HCT116 (cell line): Measurements from ENCODE around the gene PSME1. TPM values are rescaled to one million over a fixed set of nuclear protein-coding genes. Genes with fewer than 3 reads are reported as not detected.

Source experiments
- ATAC-seq: fragments of 200-7000 bp; cut with Tn5 transposase; 2 replicates; pipeline ENCODE4 v1.9.1; 2020; ENCODE audit warnings: mild to moderate bottlenecking, moderate library complexity
- BruUV-seq: library from RNA; stranded (reverse); fragments of 400-500 nt; replicated peaks from 2 replicates; lab custom pipeline; 2021; lab: Mats Ljungman, UMichigan
- CTCF ChIA-PET: fragments of 300-600 bp; sonication (Branson Sonifier 250); formaldehyde crosslinking; loops from one replicate; lab custom pipeline; 2021; ENCODE audit warnings: antibody characterized with exemption; lab: Charles Lee
- POLR2A ChIA-PET: fragments of 300-600, 350-600 bp; sonication (Branson Sonifier 250); formaldehyde crosslinking; loops from one replicate; lab custom pipeline; 2021; ENCODE audit warnings: antibody characterized with exemption; lab: Charles Lee
- RAD21 ChIA-PET, 2 experiments: fragments of 300-600 bp; sonication (Branson Sonifier 250); formaldehyde crosslinking; loops; one replicate each; lab custom pipeline; 2023; ENCODE audit warnings: low total read pairs in 2 of 2; ENCODE audit not compliant: uncharacterized antibody in 2 of 2, unreplicated experiment in 2 of 2, low non-redundant PET in 1 of 2; lab: Charles Lee
- DNase-seq: peaks from one replicate; pipeline ENCODE4 v3.0.0-alpha.2; 2010; ENCODE audit warnings: low read depth, low spot score
- H2AFZ ChIP-seq: fragments of 200-600 bp; shearing (Covaris generic), sonication (generic); 2 replicates; pipeline ENCODE4 v1.6.1; 2017; ENCODE audit warnings: low read depth, mixed run types, mixed read lengths, antibody characterized with exemption, low read length; ENCODE audit not compliant: poor library complexity, severe bottlenecking
- H3K27ac ChIP-seq: 2 replicates; pipeline ENCODE4 v1.5.1; 2012; ENCODE audit warnings: low read depth, low read length
- H3K27me3 ChIP-seq: fragments of 200-600 bp; sonication (generic); 2 replicates; pipeline ENCODE4 v1.6.1; 2016; ENCODE audit warnings: mixed run types, low read length, mixed read lengths; ENCODE audit not compliant: insufficient read depth
- H3K36me3 ChIP-seq, 2 experiments: fragments of 200-500 bp in 1 of 2; fragments of 200-600 bp in 1 of 2; sonication (Bioruptor generic) in 1 of 2; sonication (generic) in 1 of 2; 2 replicates each; pipeline versions ENCODE4 v1.5.1 to v1.6.1; 2014 to 2016; ENCODE audit warnings: low read length in 2 of 2, inconsistent platforms in 1 of 2, mixed read lengths in 1 of 2, mixed run types in 1 of 2; ENCODE audit not compliant: insufficient read depth in 2 of 2, control insufficient read depth in 1 of 2
- H3K4me1 ChIP-seq, 2 experiments: fragments of 200-600 bp in 1 of 2; sonication (generic) in 1 of 2; 2 replicates each; pipeline versions ENCODE4 v1.5.1 to v1.6.1; 2012 to 2017; ENCODE audit warnings: low read length in 2 of 2, inconsistent platforms in 1 of 2, mild to moderate bottlenecking in 1 of 2, mixed read lengths in 1 of 2, mixed run types in 1 of 2, moderate library complexity in 1 of 2; ENCODE audit not compliant: insufficient read depth in 2 of 2, control insufficient read depth in 1 of 2
- H3K4me2 ChIP-seq: fragments of 200-600 bp; sonication (generic); 2 replicates; pipeline ENCODE4 v1.6.1; 2017; ENCODE audit warnings: mixed run types, low read length, mixed read lengths
- H3K4me3 ChIP-seq, 2 experiments: fragments of 200-600 bp in 1 of 2; sonication (generic) in 1 of 2; replicated peaks in 1 of 2; 2 replicates each; pipeline ENCODE4 v1.5.1; 2011 to 2016; ENCODE audit warnings: low read length in 2 of 2, control low read depth in 1 of 2, low read depth in 1 of 2, mild to moderate bottlenecking in 1 of 2, mixed read lengths in 1 of 2, mixed run types in 1 of 2
- H3K79me2 ChIP-seq: fragments of 200-600 bp; sonication (generic); 2 replicates; pipeline ENCODE4 v1.6.1; 2017; ENCODE audit warnings: mild to moderate bottlenecking, mixed run types, low read length, moderate library complexity, mixed read lengths; ENCODE audit not compliant: insufficient read depth
- H3K9ac ChIP-seq: fragments of 200-600 bp; sonication (generic); 2 replicates; pipeline ENCODE4 v1.6.1; 2016; ENCODE audit warnings: low read length, mixed read lengths
- H3K9me2 ChIP-seq: fragments of 200-600 bp; sonication (generic), shearing (Covaris generic); 2 replicates; pipeline ENCODE4 v1.6.1; 2017; ENCODE audit warnings: mixed run types, mild to moderate bottlenecking, moderate library complexity; ENCODE audit not compliant: insufficient read depth
- H3K9me3 ChIP-seq, 2 experiments: fragments of 200-500 bp in 1 of 2; fragments of 200-600 bp in 1 of 2; sonication (Bioruptor generic) in 1 of 2; sonication (generic) in 1 of 2; 2 replicates each; pipeline ENCODE4 v1.6.1; 2014 to 2017; ENCODE audit warnings: low read length in 2 of 2, mixed read lengths in 2 of 2, inconsistent platforms in 1 of 2, low read depth in 1 of 2, mild to moderate bottlenecking in 1 of 2, mixed run types in 1 of 2, moderate library complexity in 1 of 2; ENCODE audit not compliant: control insufficient read depth in 1 of 2, insufficient read depth in 1 of 2
- H4K20me1 ChIP-seq: fragments of 200-600 bp; sonication (generic), shearing (Covaris generic); 2 replicates; pipeline ENCODE4 v1.6.1; 2017; ENCODE audit warnings: mixed run types, mild to moderate bottlenecking, moderate library complexity; ENCODE audit not compliant: insufficient read depth
- CBX3 ChIP-seq: IDR thresholded peaks from 2 replicates; pipeline ENCODE4 v1.6.1; 2012; ENCODE audit warnings: low read depth
- CEBPB ChIP-seq: IDR thresholded peaks from 2 replicates; pipeline ENCODE4 v1.6.1; 2012; ENCODE audit warnings: low read depth
- EGR1 ChIP-seq: IDR thresholded peaks from 2 replicates; pipeline ENCODE4 v1.6.1; 2012; ENCODE audit warnings: low read depth
- EZH2 ChIP-seq: fragments of 200-600 bp; sonication (generic); IDR thresholded peaks from 2 replicates; pipeline ENCODE4 v1.6.1; 2017; ENCODE audit warnings: antibody characterized with exemption, mixed run types
- EZH2phosphoT487 ChIP-seq: fragments of 200-600 bp; IDR thresholded peaks from 2 replicates; pipeline ENCODE4 v1.6.1; 2018; ENCODE audit warnings: antibody characterized with exemption, borderline replicate concordance
- FOSL1 ChIP-seq: IDR thresholded peaks from 2 replicates; pipeline ENCODE4 v1.6.1; 2012; ENCODE audit warnings: low read depth
- JUND ChIP-seq: IDR thresholded peaks from 2 replicates; pipeline ENCODE4 v1.6.1; 2012
- POLR2AphosphoS5 ChIP-seq: IDR thresholded peaks from 2 replicates; pipeline ENCODE4 v1.6.1; 2011; ENCODE audit warnings: mild to moderate bottlenecking, low read depth, low read length, moderate library complexity
- RAD21 ChIP-seq: IDR thresholded peaks from 2 replicates; pipeline ENCODE4 v1.6.1; 2012; ENCODE audit warnings: low read depth, mild to moderate bottlenecking
- REST ChIP-seq: IDR thresholded peaks from 2 replicates; pipeline ENCODE4 v1.6.1; 2012; ENCODE audit warnings: low read depth
- SIN3A ChIP-seq: IDR thresholded peaks from 2 replicates; pipeline ENCODE4 v1.6.1; 2012; ENCODE audit warnings: low read depth
- SP1 ChIP-seq: IDR thresholded peaks from 2 replicates; pipeline ENCODE4 v1.6.1; 2012; ENCODE audit warnings: low read depth
- SRF ChIP-seq: IDR thresholded peaks from 2 replicates; pipeline ENCODE4 v1.6.1; 2012; ENCODE audit warnings: low read depth
- TCF7L2 ChIP-seq: IDR thresholded peaks from 2 replicates; pipeline ENCODE4 v1.7.0; 2011; ENCODE audit warnings: borderline replicate concordance, inconsistent platforms; ENCODE audit not compliant: insufficient read depth, insufficient read length; ENCODE audit errors: extremely low read depth
- ZFX ChIP-seq: fragments of 450-650 bp; IDR thresholded peaks from 2 replicates; pipeline ENCODE4 v1.6.1; 2017
- ZNF274 ChIP-seq: fragments of 200-500 bp; sonication (Bioruptor generic); IDR thresholded peaks from 2 replicates; pipeline ENCODE4 v1.6.1; 2014; ENCODE audit warnings: mild to moderate bottlenecking, low read depth, low read length, inconsistent platforms
- intact Hi-C: fragments of 100-400 bp; cut with micrococcal nuclease; formaldehyde crosslinking; loops from 2 replicates; pipeline ENCODE4 v1.10.0; 2022
- total RNA-seq: library from RNA; stranded (reverse); gene quantifications from one replicate; pipeline ENCODE4 v1.2.1, GENCODE V29; 2021; ENCODE audit not compliant: unreplicated experiment
- TF ChIP-seq, protein P1 (sequence below): IDR thresholded peaks from 2 replicates; pipeline ENCODE4 v1.6.1; 2011; ENCODE audit warnings: mild to moderate bottlenecking, low read length, moderate library complexity; ENCODE audit not compliant: insufficient replicate concordance; ENCODE audit errors: extremely low read depth
- TF ChIP-seq, protein P2 (sequence below): IDR thresholded peaks from 2 replicates; pipeline ENCODE4 v1.6.1; 2012

Gene PSME1
- total RNA-seq, 1 experiment from 2014 or later, result 174 TPM

- ATAC-seq (no peak), DNase-seq (no peak)
- H3K27me3 ChIP-seq, result no peaks in the 10 kb centered on the region
- intact Hi-C loops, result no loop called here
- no peak overlapping the region for H3K4me3 ChIP-seq
- no peak overlapping the region for H3K9ac ChIP-seq
- no peaks in the 10 kb centered on the region for H3K9me3 ChIP-seq
- peaks cover 39 to 48% of the 10 kb centered on the region in 2 experiments for H3K36me3 ChIP-seq
- H4K20me1 ChIP-seq, result no peaks in the 10 kb centered on the region
- ChIA-PET POLR2A (interaction anchor here (1.8 kb wide), 1 partner anchor 10 kb away, joined by 4 read pairs; the partner anchor contains the start of gene EMC9), CTCF (no interaction called here), RAD21 (no interaction called here)
- H3K27ac ChIP-seq, result no peak overlapping the region
- peaks cover 36% of the 10 kb centered on the region for H3K79me2 ChIP-seq
- no peak overlapping the region for H2AFZ ChIP-seq
- H3K9me2 ChIP-seq, result no peaks in the 10 kb centered on the region
- no TSS peak for BruUV-seq
- H3K4me2 ChIP-seq, result no peak overlapping the region
- peaks cover 5 to 7% of the 10 kb centered on the region in 2 experiments for H3K4me1 ChIP-seq
- TF ChIP-seq REST (no peak), SRF (no peak), EGR1 (no peak), TCF7L2 (no peak), POLR2AphosphoS5 (no peak), FOSL1 (no peak), JUND (no peak), SIN3A (no peak), ZNF274 (no peak), CBX3 (no peak), RAD21 (no peak), ZFX (no peak), EZH2 (no peak), CEBPB (no peak), SP1 (no peak), EZH2phosphoT487 (no peak)
- TF ChIP-seq, protein P1, sequence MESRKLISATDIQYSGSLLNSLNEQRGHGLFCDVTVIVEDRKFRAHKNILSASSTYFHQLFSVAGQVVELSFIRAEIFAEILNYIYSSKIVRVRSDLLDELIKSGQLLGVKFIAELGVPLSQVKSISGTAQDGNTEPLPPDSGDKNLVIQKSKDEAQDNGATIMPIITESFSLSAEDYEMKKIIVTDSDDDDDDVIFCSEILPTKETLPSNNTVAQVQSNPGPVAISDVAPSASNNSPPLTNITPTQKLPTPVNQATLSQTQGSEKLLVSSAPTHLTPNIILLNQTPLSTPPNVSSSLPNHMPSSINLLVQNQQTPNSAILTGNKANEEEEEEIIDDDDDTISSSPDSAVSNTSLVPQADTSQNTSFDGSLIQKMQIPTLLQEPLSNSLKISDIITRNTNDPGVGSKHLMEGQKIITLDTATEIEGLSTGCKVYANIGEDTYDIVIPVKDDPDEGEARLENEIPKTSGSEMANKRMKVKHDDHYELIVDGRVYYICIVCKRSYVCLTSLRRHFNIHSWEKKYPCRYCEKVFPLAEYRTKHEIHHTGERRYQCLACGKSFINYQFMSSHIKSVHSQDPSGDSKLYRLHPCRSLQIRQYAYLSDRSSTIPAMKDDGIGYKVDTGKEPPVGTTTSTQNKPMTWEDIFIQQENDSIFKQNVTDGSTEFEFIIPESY, result no peak
- TF ChIP-seq, protein P2, sequence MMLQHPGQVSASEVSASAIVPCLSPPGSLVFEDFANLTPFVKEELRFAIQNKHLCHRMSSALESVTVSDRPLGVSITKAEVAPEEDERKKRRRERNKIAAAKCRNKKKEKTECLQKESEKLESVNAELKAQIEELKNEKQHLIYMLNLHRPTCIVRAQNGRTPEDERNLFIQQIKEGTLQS, result no peak
Observed at GRCh38 chr14:24151404-24152080, 15.5 kb downstream of the PSME1 start.
